K562 (cell line): ENCODE measurements around the gene CIAO2A. TPM values are rescaled to one million over a fixed set of nuclear protein-coding genes. Genes with fewer than 3 reads are reported as not detected.

Source experiments
- BACH1 ChIP-seq: fragments of 200-800 bp; sonication (Bioruptor generic); IDR thresholded peaks from 2 replicates; pipeline ENCODE4 v1.6.1; 2016; ENCODE audit warnings: missing genetic modification characterization, missing compliant biosample characterization
- HDAC1 ChIP-seq, 2 experiments: fragments of 450-650 bp; IDR thresholded peaks; 2 replicates each; pipeline ENCODE4 v1.6.1; 2016 to 2017; ENCODE audit warnings: inconsistent platforms in 1 of 2, mild to moderate bottlenecking in 1 of 2, moderate library complexity in 1 of 2
- HINFP ChIP-seq: fragments of 450-650 bp; conservative IDR thresholded peaks from 2 replicates; pipeline ENCODE4 v1.6.1; 2016; ENCODE audit warnings: missing genetic modification characterization, low read depth, mild to moderate bottlenecking, control low read depth, missing compliant biosample characterization
- NCOA6 ChIP-seq: fragments of 450-650 bp; IDR thresholded peaks from 2 replicates; pipeline ENCODE4 v1.6.1; 2017; ENCODE audit warnings: mild to moderate bottlenecking
- NR2C1 ChIP-seq, 2 experiments: fragments of 450-650 bp; IDR thresholded peaks; 2 replicates each; pipeline ENCODE4 v1.6.1; 2017; ENCODE audit warnings: mild to moderate bottlenecking in 2 of 2, antibody characterized with exemption in 1 of 2, inconsistent platforms in 1 of 2, missing compliant biosample characterization in 1 of 2, missing genetic modification characterization in 1 of 2
- NR2C2 ChIP-seq, 2 experiments: fragments of 200-800 bp in 1 of 2; sonication (Bioruptor generic) in 1 of 2; sonication (generic) in 1 of 2; formaldehyde crosslinking in 1 of 2; IDR thresholded peaks; 2 replicates each; pipeline versions ENCODE4 v1.6.1 to v1.8.0; 2016 to 2022; ENCODE audit warnings: mild to moderate bottlenecking in 1 of 2, missing compliant biosample characterization in 1 of 2, missing genetic modification characterization in 1 of 2, missing genetic modification reagents in 1 of 2
- PRDM10 ChIP-seq: fragments of 450-650 bp; IDR thresholded peaks from 2 replicates; pipeline ENCODE4 v1.6.1; 2018; ENCODE audit not compliant: partially characterized antibody
- SLC30A9 ChIP-seq: fragments of 250-450 bp; sonication (Bioruptor Pico); IDR thresholded peaks from 2 replicates; pipeline ENCODE4 v1.8.0; 2022; ENCODE audit warnings: mild to moderate bottlenecking, moderate library complexity
- SMAD4 ChIP-seq: fragments of 250-450 bp; sonication (Bioruptor Pico); conservative IDR thresholded peaks from 2 replicates; pipeline ENCODE4 v1.8.0; 2021; ENCODE audit warnings: inconsistent platforms, mild to moderate bottlenecking, moderate library complexity
- THRA ChIP-seq: fragments of 450-650 bp; IDR thresholded peaks from 2 replicates; pipeline ENCODE4 v1.6.1; 2017; ENCODE audit warnings: mild to moderate bottlenecking, moderate library complexity
- TOE1 ChIP-seq, 2 experiments: fragments of 450-650 bp in 1 of 2; sonication (generic) in 1 of 2; formaldehyde crosslinking in 1 of 2; IDR thresholded peaks; 2 replicates each; pipeline versions ENCODE4 v1.7.1 to v1.8.0; 2016 to 2022; ENCODE audit warnings: borderline replicate concordance in 2 of 2, mild to moderate bottlenecking in 2 of 2, antibody characterized with exemption in 1 of 2, inconsistent platforms in 1 of 2, low read depth in 1 of 2, missing genetic modification reagents in 1 of 2, moderate library complexity in 1 of 2
- ZBTB12 ChIP-seq: fragments of 250-450 bp; sonication (Bioruptor Pico); IDR thresholded peaks from 2 replicates; pipeline ENCODE4 v1.4.0; 2020
- ZNF584 ChIP-seq: fragments of 200-800 bp; sonication (Bioruptor generic); IDR thresholded peaks from 2 replicates; pipeline ENCODE4 v1.6.1; 2016; ENCODE audit warnings: low read depth, mild to moderate bottlenecking, missing genetic modification characterization, missing compliant biosample characterization
- ZNF589 ChIP-seq: fragments of 200-800 bp; sonication (Bioruptor generic); IDR thresholded peaks from 2 replicates; pipeline ENCODE4 v1.6.1; 2016; ENCODE audit warnings: low read depth, missing genetic modification characterization, missing compliant biosample characterization
- ZNF639 ChIP-seq, 2 experiments: fragments of 200-800 bp in 1 of 2; sonication (Bioruptor generic) in 1 of 2; sonication (generic) in 1 of 2; formaldehyde crosslinking in 1 of 2; IDR thresholded peaks in 1 of 2; conservative IDR thresholded peaks in 1 of 2; 2 replicates each; pipeline versions ENCODE4 v1.5.0 to v1.6.1; 2016 to 2020; ENCODE audit warnings: missing compliant biosample characterization in 1 of 2, missing genetic modification characterization in 1 of 2, missing genetic modification reagents in 1 of 2
- ZNF696 ChIP-seq: fragments of 250-450 bp; sonication (Bioruptor Pico); conservative IDR thresholded peaks from 2 replicates; pipeline ENCODE4 v1.4.0; 2020; ENCODE audit warnings: mild to moderate bottlenecking, moderate library complexity
- polyA plus RNA-seq, 8 experiments: library from polyadenylated mRNA; depleted of rRNA in 4 of 8; stranded (reverse) in 5 of 8; unstranded in 3 of 8; fragments of >200 nt; fragmentation: Nextera tagmentation in 2 of 8; fragmentation: Illumina TruSeq in 1 of 8; extraction: Ambion mirVana in 2 of 8; extraction: Trizol in 1 of 8; gene quantifications; 2 replicates each; pipeline versions ENCODE4 v1.2.1 to v1.2.3, GENCODE V29; 2011 to 2014; ENCODE audit warnings: inconsistent platforms in 1 of 8, missing spikeins in 1 of 8
- total RNA-seq, 7 experiments: library from RNA; depleted of rRNA in 6 of 7; stranded (reverse); fragments of >200 nt in 6 of 7; fragmentation: Illumina TruSeq in 2 of 7; extraction: Trizol in 2 of 7; gene quantifications; 2 replicates each; pipeline versions ENCODE4 v1.2.1 to v1.2.3, GENCODE V29; 2011 to 2021; ENCODE audit warnings: low replicate concordance in 1 of 7

The CIAO2A gene
- total and polyA plus RNA-seq, 9 of the 15 experiments (the other 6 are each of a cell fraction or from before 2014, with no cell fraction given), result 161 to 429 (median 313) TPM

GRCh38 chr15:64070106-64070505 lies 23.5 kb downstream of the CIAO2A start (continued):
- TF ChIP-seq SMAD4 (CRISPR knock-in tag) (0 out of 2 replicates have a peak, but pooled peaks have one; percentile 12), THRA (no peak), ZNF584 (0 out of 2 replicates have a peak, but pooled peaks have one; percentile 11), SLC30A9 (CRISPR knock-in tag) (no peak), NCOA6 (no peak), ZBTB12 (no peak), ZNF589 (peak; percentile 46; the same call in 1 of the 2 replicates), HDAC1 (IDR thresholded peaks at IDR 0.05) (no peak), ZNF696 (no peak), ZNF639 (CRISPR knock-in tag; conservative IDR thresholded peaks at IDR 0.05 in 1 of 2, IDR thresholded peaks at IDR 0.05 in 1 of 2) (peak in 1 of 2 experiments; percentile 48; a peak in 1 of 4 replicates), HINFP (peak; percentile 13; the same call in 1 of the 2 replicates), NR2C1 (IDR thresholded peaks at IDR 0.05) (no peak), NR2C1 (tag; IDR thresholded peaks at IDR 0.05) (0 out of 2 replicates have a peak, but pooled peaks have one; percentile 12), BACH1 (tag) (0 out of 2 replicates have a peak, but pooled peaks have one; percentile 40), TOE1 (IDR thresholded peaks at IDR 0.05; ENCODE audit: borderline replicate concordance) (no peak), TOE1 (CRISPR knock-in tag; IDR thresholded peaks at IDR 0.05; ENCODE audit: borderline replicate concordance, low read depth) (no peak), PRDM10 (peak; percentile 80), NR2C2 (CRISPR knock-in tag; IDR thresholded peaks at IDR 0.05) (no peak), NR2C2 (tag; IDR thresholded peaks at IDR 0.05) (peak; percentile 30; the same call in 1 of the 2 replicates)
